Osteoblast (primary cell): Measurements from ENCODE around the gene FRAS1. TPM values are rescaled to one million over a fixed set of nuclear protein-coding genes. Genes with fewer than 3 reads are reported as not detected.

Source experiments
- DNase-seq: peaks from one replicate; pipeline ENCODE4 v3.0.0; 2011; ENCODE audit warnings: low spot score, mixed read lengths; ENCODE audit not compliant: insufficient read length; ENCODE audit errors: missing footprints
- H2AFZ ChIP-seq: 2 replicates; pipeline ENCODE4 v1.6.0; 2011; ENCODE audit warnings: mild to moderate bottlenecking, low read length
- H3K27ac ChIP-seq: 2 replicates; pipeline ENCODE4 v1.5.1; 2011; ENCODE audit warnings: mild to moderate bottlenecking, low read depth, low read length, moderate library complexity
- H3K27me3 ChIP-seq: 2 replicates; pipeline ENCODE4 v1.6.0; 2012; ENCODE audit warnings: mild to moderate bottlenecking, control low read depth, inconsistent platforms, low read length, moderate library complexity; ENCODE audit not compliant: insufficient read depth
- H3K36me3 ChIP-seq: 2 replicates; pipeline ENCODE4 v1.5.1; 2011; ENCODE audit warnings: mild to moderate bottlenecking, low read length, control low read depth, moderate library complexity; ENCODE audit not compliant: insufficient read depth
- H3K4me1 ChIP-seq: 2 replicates; pipeline ENCODE4 v1.5.1; 2011; ENCODE audit warnings: mild to moderate bottlenecking, low read length, control low read depth, moderate library complexity; ENCODE audit not compliant: insufficient read depth
- H3K4me2 ChIP-seq: 2 replicates; pipeline ENCODE4 v1.6.0; 2011; ENCODE audit warnings: mild to moderate bottlenecking, low read length; ENCODE audit not compliant: insufficient read depth
- H3K4me3 ChIP-seq: fragments of 200-600 bp; sonication (generic); 3 replicates; pipeline ENCODE4 v1.5.1; 2012; ENCODE audit warnings: mild to moderate bottlenecking, low read length, inconsistent platforms; ENCODE audit not compliant: insufficient read depth
- H3K79me2 ChIP-seq: 2 replicates; pipeline ENCODE4 v1.6.0; 2012; ENCODE audit warnings: mild to moderate bottlenecking, low read length, control low read depth, inconsistent platforms; ENCODE audit not compliant: insufficient read depth
- H3K9me3 ChIP-seq: 2 replicates; pipeline ENCODE4 v1.5.1; 2011; ENCODE audit warnings: low read depth, low read length, control low read depth
- H4K20me1 ChIP-seq: 2 replicates; pipeline ENCODE4 v1.6.0; 2012; ENCODE audit warnings: mild to moderate bottlenecking, low read length, control low read depth; ENCODE audit not compliant: insufficient read depth
- CTCF ChIP-seq: IDR thresholded peaks from 2 replicates; pipeline ENCODE4 v1.5.1; 2011; ENCODE audit warnings: mild to moderate bottlenecking, low read depth, low read length, moderate library complexity; ENCODE audit errors: extremely low read depth
- total RNA-seq: library from RNA; depleted of rRNA; stranded (reverse); fragments of >200 nt; gene quantifications from 2 replicates; pipeline ENCODE4 v1.2.3, GENCODE V29; 2012

Gene FRAS1
- total RNA-seq, 1 donor, result 5.1 TPM

DNA sequence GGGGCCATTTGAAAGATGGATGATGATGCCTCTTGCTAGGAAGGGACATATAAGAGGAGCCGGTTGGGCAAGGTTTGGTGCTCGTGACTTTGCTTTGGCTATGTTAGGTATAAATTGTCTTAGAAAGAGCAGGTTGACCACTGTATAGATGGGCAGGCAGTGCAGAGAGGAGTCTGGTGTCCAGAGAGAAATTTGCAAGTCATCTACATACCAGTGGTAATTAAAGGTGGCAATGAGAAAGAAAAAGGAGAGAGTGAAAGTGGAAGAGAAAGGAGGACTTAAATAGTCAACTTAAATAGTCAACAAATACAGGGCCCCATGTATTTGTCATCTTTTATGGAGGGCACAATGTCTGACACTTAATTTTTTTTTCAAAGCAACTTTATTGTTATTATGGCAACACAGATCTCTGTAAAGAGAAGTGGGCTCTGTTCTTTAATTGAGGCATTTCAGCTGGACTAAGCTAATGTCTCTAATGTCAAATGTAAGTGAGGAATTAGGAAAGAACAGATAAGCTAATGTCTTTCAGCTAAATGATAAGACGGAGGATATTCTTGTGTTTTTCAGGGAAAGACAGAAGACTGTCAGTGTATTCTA lies 419.1 kb downstream of the FRAS1 start:
- no peak for TF ChIP-seq CTCF
- Histone ChIP-seq H3K4me1 (peaks cover under 1% of the 10 kb centered on the region), H3K4me3 (no peak overlapping the region), H3K9me3 (no peaks in the 10 kb centered on the region), H4K20me1 (no peaks in the 10 kb centered on the region), H3K36me3 (no peaks in the 10 kb centered on the region), H3K27me3 (no peaks in the 10 kb centered on the region), H3K79me2 (no peaks in the 10 kb centered on the region), H2AFZ (no peak overlapping the region), H3K4me2 (no peak overlapping the region), H3K27ac (no peak overlapping the region)
- DNase-seq, result no peak

DNA sequence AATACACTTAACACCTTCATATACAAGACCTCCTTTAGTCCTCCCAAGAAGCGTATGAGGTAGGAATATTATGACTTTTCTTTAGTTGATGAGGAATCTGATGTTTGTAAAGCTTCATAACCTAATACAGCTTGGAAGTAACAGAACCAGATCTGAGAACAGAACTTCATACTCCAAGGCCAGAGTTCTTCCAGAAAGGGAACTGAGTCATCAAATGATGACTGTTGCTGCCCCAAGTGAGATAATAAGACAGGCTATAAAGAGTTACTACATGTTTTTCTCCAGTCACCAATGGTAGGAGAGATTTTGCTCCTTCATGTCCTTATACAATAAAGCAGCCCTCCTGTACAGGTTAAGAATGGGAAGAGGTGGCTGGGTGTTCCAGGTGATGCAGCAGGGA lies 420.2 kb downstream of the FRAS1 start:
- no peak overlapping the region for H3K4me2 ChIP-seq
- H3K27me3 ChIP-seq, result no peaks in the 10 kb centered on the region
- no peak for TF ChIP-seq CTCF
- no peaks in the 10 kb centered on the region for H3K9me3 ChIP-seq
- H2AFZ ChIP-seq, result no peak overlapping the region
- H3K4me3 ChIP-seq, result no peak overlapping the region
- DNase-seq, result peak; percentile 74
- no peak overlapping the region for H3K27ac ChIP-seq
- no peaks in the 10 kb centered on the region for H3K36me3 ChIP-seq
- peaks cover 4% of the 10 kb centered on the region for H3K4me1 ChIP-seq
- no peaks in the 10 kb centered on the region for H3K79me2 ChIP-seq
- no peaks in the 10 kb centered on the region for H4K20me1 ChIP-seq

DNA sequence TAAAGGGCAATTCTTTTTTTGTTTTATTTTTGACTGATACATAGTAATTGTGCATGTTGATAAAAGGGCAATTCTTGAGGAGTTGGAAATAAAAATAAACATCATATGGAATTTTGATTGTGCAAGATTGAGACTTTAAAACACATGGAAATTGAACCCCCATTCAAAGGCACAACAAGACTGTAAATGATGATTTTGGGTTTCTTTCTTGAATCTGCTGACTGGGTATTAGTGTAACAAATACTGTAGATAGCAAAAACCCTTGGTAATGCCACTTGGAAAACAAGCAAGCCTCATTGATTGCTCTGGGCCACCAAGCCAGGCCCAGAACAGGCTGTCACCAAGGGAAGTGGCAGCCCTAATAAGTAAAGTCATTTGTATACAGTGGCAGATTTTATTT lies 421.4 kb downstream of the FRAS1 start:
- no peaks in the 10 kb centered on the region for H3K27me3 ChIP-seq
- H3K79me2 ChIP-seq, result no peaks in the 10 kb centered on the region
- no peaks in the 10 kb centered on the region for H3K9me3 ChIP-seq
- peaks cover 4% of the 10 kb centered on the region for H3K4me1 ChIP-seq
- H3K27ac ChIP-seq, result no peak overlapping the region
- DNase-seq, result no peak
- no peak for TF ChIP-seq CTCF
- no peak overlapping the region for H2AFZ ChIP-seq
- no peaks in the 10 kb centered on the region for H3K36me3 ChIP-seq
- no peaks in the 10 kb centered on the region for H4K20me1 ChIP-seq
- no peak overlapping the region for H3K4me2 ChIP-seq
- no peak overlapping the region for H3K4me3 ChIP-seq

DNA sequence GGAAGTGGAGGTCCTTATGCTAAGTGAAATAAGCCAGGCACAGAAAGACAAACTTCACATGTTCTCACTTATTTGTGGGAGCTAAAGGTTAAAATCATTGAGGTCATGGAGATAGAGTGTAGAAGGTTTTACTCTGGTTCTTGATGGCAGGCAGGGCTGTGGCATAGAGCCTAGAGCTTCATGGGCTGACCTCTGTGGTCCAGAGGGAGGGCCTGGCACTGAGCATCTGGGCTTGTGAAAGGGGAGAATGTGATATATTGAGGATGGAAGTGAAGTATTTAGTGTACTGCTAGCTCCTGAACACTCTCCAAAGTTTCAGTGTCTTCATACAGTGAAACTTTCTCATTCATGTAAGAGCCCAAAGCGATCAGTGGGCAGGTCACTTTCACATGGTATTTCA lies 423.2 kb downstream of the FRAS1 start:
- Histone ChIP-seq H2AFZ (no peak overlapping the region), H3K4me3 (no peak overlapping the region), H3K9me3 (no peaks in the 10 kb centered on the region), H3K36me3 (no peaks in the 10 kb centered on the region), H3K79me2 (no peaks in the 10 kb centered on the region), H3K4me1 (peaks cover 4% of the 10 kb centered on the region), H3K27me3 (no peaks in the 10 kb centered on the region), H4K20me1 (no peaks in the 10 kb centered on the region), H3K27ac (no peak overlapping the region), H3K4me2 (no peak overlapping the region)
- no peak for TF ChIP-seq CTCF
- DNase-seq, result no peak
